ENCODE measurements around the gene SSBP3.

GRCh38 chr1:54307305-54307704 lies 98.9 kb downstream of the SSBP3 start:
- TF ChIP-seq POLR2AphosphoS5 (IDR thresholded peaks at IDR 0.05; ENCODE audit: low read depth, low read length) (no peak), SPI1 (IDR thresholded peaks at IDR 0.05; ENCODE audit: low read depth, low read length) (no peak), POLR2A (IDR thresholded peaks at IDR 0.05; ENCODE audit: low read depth, low read length) (no peak)
